Endothelial cell (in vitro differentiated cells): Measurements from ENCODE around the gene SGMS1. TPM values are rescaled to one million over a fixed set of nuclear protein-coding genes. Genes with fewer than 3 reads are reported as not detected.

ENCODE experiments used
- DNase-seq: peaks from one replicate; pipeline ENCODE4 v3.0.0; 2021; ENCODE audit warnings: low spot score
- H3K27ac Mint-ChIP-seq: one replicate; pipeline ENCODE4 v1.8.0; 2021; ENCODE audit warnings: mixed read lengths, inconsistent platforms; ENCODE audit not compliant: unreplicated experiment
- H3K27me3 Mint-ChIP-seq: one replicate; pipeline ENCODE4 v1.8.0; 2021; ENCODE audit warnings: mild to moderate bottlenecking, moderate library complexity, mixed read lengths, inconsistent platforms; ENCODE audit not compliant: unreplicated experiment
- H3K36me3 Mint-ChIP-seq: one replicate; pipeline ENCODE4 v1.8.0; 2021; ENCODE audit warnings: mild to moderate bottlenecking, low read depth, mixed read lengths, inconsistent platforms; ENCODE audit not compliant: unreplicated experiment
- H3K4me1 Mint-ChIP-seq: one replicate; pipeline ENCODE4 v1.8.0; 2021; ENCODE audit warnings: mild to moderate bottlenecking, mixed read lengths, inconsistent platforms; ENCODE audit not compliant: unreplicated experiment
- H3K4me3 Mint-ChIP-seq: one replicate; pipeline ENCODE4 v1.8.0; 2021; ENCODE audit warnings: mild to moderate bottlenecking, mixed read lengths, inconsistent platforms; ENCODE audit not compliant: unreplicated experiment
- H3K9me3 Mint-ChIP-seq: one replicate; pipeline ENCODE4 v1.8.0; 2021; ENCODE audit warnings: mixed read lengths, inconsistent platforms; ENCODE audit not compliant: unreplicated experiment
- CTCF ChIP-seq: fragments of 200-600 bp; sonication (generic); IDR thresholded peaks from one replicate; pipeline ENCODE4 v1.5.0; 2021; ENCODE audit warnings: antibody characterized with exemption; ENCODE audit not compliant: unreplicated experiment
- total RNA-seq: library from RNA; stranded (reverse); fragmentation: NEBNext Ultra II Directional; extraction: Animal tissue kit (Norgen Biotek cat#: 25700); gene quantifications from one replicate; pipeline ENCODE4 v1.2.1, GENCODE V29; 2021; ENCODE audit not compliant: unreplicated experiment

Gene SGMS1
- total RNA-seq, 1 donor from 2014 or later, result 12.4 TPM

GRCh38 chr10:50331486-50331885 lies 292.3 kb downstream of the SGMS1 start:
- Mint-ChIP-seq H3K36me3 (no peaks in the 10 kb centered on the region), H3K4me3 (no peak overlapping the region), H3K4me1 (peaks cover 5% of the 10 kb centered on the region), H3K27ac (no peak overlapping the region), H3K9me3 (no peaks in the 10 kb centered on the region), H3K27me3 (no peaks in the 10 kb centered on the region)
- no peak for DNase-seq
- no peak for TF ChIP-seq CTCF

- Mint-ChIP-seq H3K27me3 (peaks cover under 1% of the 10 kb centered on the region), H3K9me3 (no peaks in the 10 kb centered on the region), H3K4me3 (no peak overlapping the region), H3K36me3 (no peaks in the 10 kb centered on the region), H3K4me1 (peaks cover 6% of the 10 kb centered on the region), H3K27ac (no peak overlapping the region)
- no peak for TF ChIP-seq CTCF
- DNase-seq, result no peak
Measured at GRCh38 chr10:50326757-50327701, 296.7 kb downstream of the SGMS1 start.

GRCh38 chr10:50326172-50326555 lies 297.6 kb downstream of the SGMS1 start:
- Mint-ChIP-seq H3K4me1 (peaks cover 15% of the 10 kb centered on the region), H3K36me3 (no peaks in the 10 kb centered on the region), H3K9me3 (no peaks in the 10 kb centered on the region), H3K27ac (no peak overlapping the region), H3K4me3 (no peak overlapping the region), H3K27me3 (peaks cover 2% of the 10 kb centered on the region)
- no peak for TF ChIP-seq CTCF
- DNase-seq, result no peak

GRCh38 chr10:50325449-50326171 lies 298.1 kb downstream of the SGMS1 start:
- Mint-ChIP-seq H3K4me1 (peaks cover 15% of the 10 kb centered on the region), H3K4me3 (no peak overlapping the region), H3K36me3 (no peaks in the 10 kb centered on the region), H3K27ac (no peak overlapping the region), H3K27me3 (peaks cover 2% of the 10 kb centered on the region), H3K9me3 (no peaks in the 10 kb centered on the region)
- no peak for TF ChIP-seq CTCF
- DNase-seq, result no peak
